Measurements from ENCODE around the gene SOBP. TPM values are rescaled to one million over a fixed set of nuclear protein-coding genes. Genes with fewer than 3 reads are reported as not detected.

SOBP gene
- total and polyA plus RNA-seq, 2 experiments from 2014 or later, result 1.5 to 3.0 TPM

GRCh38 chr6:107447663-107448216, 42.2 kb upstream of the SOBP start (continued):
- TF ChIP-seq ZNF462 (CRISPR knock-in tag; IDR thresholded peaks at IDR 0.05), result no peak

- H3K27me3 Mint-ChIP-seq (ENCODE audit: insufficient read depth, low read depth, poor library complexity), result no peaks in the 10 kb centered on the region
- H3K36me3 Mint-ChIP-seq (ENCODE audit: low read depth), result peaks cover 71% of the 10 kb centered on the region
- Histone ChIP-seq H3K4me2 (no peak overlapping the region), H3K9me2 (ENCODE audit: insufficient read depth) (no peaks in the 10 kb centered on the region), H3F3A (replicated peaks; ENCODE audit: low read depth) (no peaks in the 10 kb centered on the region), H3K27me3 (ENCODE audit: insufficient read depth) (no peaks in the 10 kb centered on the region), H3K79me2 (replicated peaks; ENCODE audit: insufficient read depth) (peaks cover 61% of the 10 kb centered on the region), H4K20me1 (replicated peaks; ENCODE audit: insufficient read depth) (no peaks in the 10 kb centered on the region; the same call in 1 of the 2 replicates), H3K4me1 (ENCODE audit: insufficient read depth) (no peaks in the 10 kb centered on the region), H3K27ac (ENCODE audit: low read depth) (no peak overlapping the region), H3K36me3 (ENCODE audit: insufficient read depth) (peaks cover 22% of the 10 kb centered on the region; the same call in 1 of the 2 replicates), H3K4me3 (no peak overlapping the region), H2AFZ (no peak overlapping the region)
- H3K4me1 Mint-ChIP-seq, result no peaks in the 10 kb centered on the region
- peaks cover 39% of the 10 kb centered on the region for H3K9me3 Mint-ChIP-seq
- H3K27ac Mint-ChIP-seq, result no peak overlapping the region
- ATAC-seq, result no peak
- H3K4me3 Mint-ChIP-seq, result no peak overlapping the region
- no peak for DNase-seq (ENCODE audit: low spot score)
- TF ChIP-seq JUNB (IDR thresholded peaks at IDR 0.05; ENCODE audit: unreplicated experiment) (no peak), ZNF114 (CRISPR knock-in tag; IDR thresholded peaks at IDR 0.05) (no peak), ZNF462 (CRISPR knock-in tag; IDR thresholded peaks at IDR 0.05) (no peak), POLR2AphosphoS5 (IDR thresholded peaks at IDR 0.05; ENCODE audit: low read depth) (no peak), CTCF (conservative IDR thresholded peaks at IDR 0.05; ENCODE audit: low read depth in 2 of 2) (no peak), EZH2phosphoT487 (IDR thresholded peaks at IDR 0.05; ENCODE audit: unreplicated experiment) (no peak), EZH2 (IDR thresholded peaks at IDR 0.05; ENCODE audit: low read depth, unreplicated experiment) (no peak)
These were observed 41.1 kb upstream of the SOBP start for GRCh38 chr6:107448776-107449175.
